AML-193 (cell line): ENCODE data around the gene SYT11.
"Not testable (repeated sequence)": the region's sequence is repeated elsewhere in the genome, so short reads cannot be mapped to it uniquely, and the experiment has no call there.

Experiments used
- DNase-seq, 2 experiments: peaks; one replicate each; lab custom pipeline; 2025; lab: John Stamatoyannopoulos, UW

The SYT11 gene

DNA sequence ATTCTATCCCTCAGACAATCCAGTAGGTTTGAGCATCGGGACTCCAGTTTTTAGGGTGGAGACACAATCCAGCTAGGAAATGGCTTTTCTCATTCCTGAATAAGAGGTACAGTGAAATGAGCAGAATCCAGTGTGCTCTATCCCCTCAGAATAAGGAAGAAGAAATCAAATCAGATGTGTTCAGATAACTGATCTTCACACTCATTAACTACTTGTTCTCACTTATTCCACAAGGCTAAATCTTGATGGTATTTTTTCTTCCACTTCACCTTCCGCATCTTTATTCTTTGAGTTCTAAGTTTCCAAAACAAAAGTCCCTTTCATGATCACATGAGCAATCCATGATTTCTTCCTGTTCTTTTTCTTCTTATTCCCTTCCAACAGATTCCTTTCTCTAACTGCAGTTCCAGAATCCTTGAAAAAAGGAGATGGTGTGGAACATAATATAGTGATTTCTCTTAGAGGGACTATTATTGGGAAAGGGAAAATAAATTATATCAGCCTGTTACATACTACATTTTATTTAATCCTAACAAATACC, 1.7 kb downstream of the SYT11 start:
- no peak for DNase-seq

- DNase-seq, result no peak
Observed at GRCh38 chr1:155861896-155862295, 2.5 kb downstream of the SYT11 start.

DNA sequence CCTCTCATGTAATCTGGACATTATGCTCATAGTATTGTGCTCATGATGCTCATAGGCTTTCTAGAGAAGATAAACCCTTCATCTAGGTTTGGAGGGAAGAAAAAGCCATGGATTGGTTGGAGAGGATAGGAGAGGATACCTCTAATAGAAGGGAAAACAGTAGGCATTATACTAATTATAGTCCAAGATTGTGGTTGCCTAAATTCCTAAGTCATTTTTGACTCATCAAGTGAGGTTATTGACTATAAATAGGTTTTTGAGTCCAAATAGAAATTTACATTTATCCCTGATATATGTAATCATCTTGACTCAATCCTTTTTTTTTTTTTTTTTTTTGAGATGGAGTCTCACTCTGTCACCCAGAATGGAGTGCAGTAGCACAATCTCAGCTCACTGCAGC, 5.0 kb downstream of the SYT11 start:
- no peak for DNase-seq

- DNase-seq, result no peak
Observed at GRCh38 chr1:155867766-155868165, 8.4 kb downstream of the SYT11 start.

DNA sequence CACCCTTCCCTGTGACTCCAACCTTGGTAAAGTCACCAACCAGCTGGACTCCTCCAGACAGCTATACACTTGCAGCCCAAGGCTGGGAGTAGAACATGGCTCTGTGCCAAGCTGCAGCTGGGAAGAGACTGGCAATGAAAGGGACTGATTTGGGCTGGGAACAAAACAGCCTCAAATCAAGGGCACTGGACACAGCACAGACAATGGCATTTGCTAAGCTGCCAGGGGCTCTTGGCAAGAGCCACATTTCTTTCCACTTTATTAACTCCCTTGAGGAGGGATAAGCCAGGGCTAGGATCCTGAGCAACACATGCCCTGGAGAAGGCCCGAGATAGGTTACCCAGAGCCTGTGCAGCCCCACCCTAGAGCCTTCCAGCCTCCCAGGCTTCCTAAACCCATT, 12.0 kb downstream of the SYT11 start:
- DNase-seq, result no peak

DNA sequence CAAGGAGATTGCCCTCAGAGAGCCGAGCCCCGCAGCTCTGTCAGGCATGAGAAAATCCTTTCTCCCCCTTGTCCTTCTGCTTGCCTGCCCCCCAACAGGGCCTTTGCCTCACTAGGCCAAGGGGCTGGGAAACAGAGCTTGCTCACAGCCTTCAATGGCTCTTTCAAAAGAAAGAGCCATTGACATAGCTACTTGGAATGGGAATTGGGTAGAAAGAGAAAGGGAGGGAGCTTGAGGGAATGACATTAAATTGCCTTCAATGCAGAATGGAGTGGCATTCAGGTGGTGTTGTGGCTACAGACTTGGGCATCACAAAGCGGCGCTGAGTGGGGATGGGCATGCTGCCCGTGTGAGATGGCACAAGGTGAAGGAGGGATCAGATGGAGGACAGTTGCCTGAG, 13.2 kb downstream of the SYT11 start:
- no peak for DNase-seq

DNA sequence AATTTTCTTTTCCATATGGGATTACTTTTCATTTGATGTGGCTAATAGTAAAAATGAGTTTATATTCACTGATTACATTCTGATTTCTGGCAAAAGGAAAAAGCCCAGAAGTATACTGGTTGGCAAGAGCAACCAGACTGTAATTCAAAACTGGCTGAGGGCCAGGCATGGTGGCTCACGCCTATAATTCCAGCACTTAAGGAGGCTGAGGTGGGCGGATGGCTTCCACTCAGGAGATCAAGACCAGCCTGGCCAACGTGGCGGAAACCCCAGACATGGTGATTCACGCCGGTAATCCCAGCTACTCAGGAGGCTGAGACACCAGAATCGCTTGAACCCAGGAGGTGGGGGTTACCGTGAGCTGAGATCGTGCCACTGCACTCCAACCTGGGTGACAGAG, 14.5 kb downstream of the SYT11 start:
- no peak for DNase-seq

DNA sequence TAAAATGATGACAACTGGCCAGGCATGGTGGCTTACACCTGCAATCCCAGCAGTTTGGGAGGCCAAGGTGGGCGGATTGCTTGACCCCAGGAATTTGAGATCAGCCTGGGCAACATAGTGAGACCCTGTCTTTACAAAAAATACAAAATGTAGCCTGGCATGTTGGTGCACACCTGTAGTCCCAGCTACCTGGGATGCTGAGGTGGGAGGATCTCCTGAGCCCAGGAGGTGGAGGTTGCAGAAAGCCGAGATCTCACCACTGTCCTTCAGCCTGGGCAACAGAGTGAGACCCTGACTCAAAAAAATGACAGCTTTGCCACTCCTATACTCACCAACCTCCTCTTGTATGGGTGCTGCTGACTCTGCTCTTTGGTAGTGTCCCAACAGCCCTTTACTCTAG, 18.6 kb downstream of the SYT11 start:
- DNase-seq, result no peak

DNA sequence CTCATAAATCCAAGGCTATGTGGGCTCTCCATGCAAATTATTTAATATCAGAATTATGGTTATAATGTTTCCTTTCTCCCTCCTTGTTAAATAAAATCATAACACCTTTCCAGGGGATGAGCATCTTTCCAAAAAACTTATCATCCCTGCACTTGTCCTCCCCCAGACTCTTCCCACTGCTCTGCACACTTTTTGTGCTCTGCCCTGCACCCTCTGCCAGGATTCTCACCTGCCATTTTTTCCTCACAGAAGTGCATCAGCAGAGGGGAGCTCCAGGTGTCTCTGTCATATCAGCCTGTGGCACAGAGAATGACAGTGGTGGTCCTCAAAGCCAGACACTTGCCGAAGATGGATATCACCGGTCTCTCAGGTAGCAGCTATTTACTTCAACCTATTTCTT, 20.9 kb downstream of the SYT11 start:
- no peak for DNase-seq

GRCh38 chr1:155880950-155881349, 21.6 kb downstream of the SYT11 start:
- no peak for DNase-seq

GRCh38 chr1:155882235-155882634, 22.9 kb downstream of the SYT11 start:
- DNase-seq, result no peak

GRCh38 chr1:155882766-155883165, 23.4 kb downstream of the SYT11 start:
- DNase-seq, result no peak

DNA sequence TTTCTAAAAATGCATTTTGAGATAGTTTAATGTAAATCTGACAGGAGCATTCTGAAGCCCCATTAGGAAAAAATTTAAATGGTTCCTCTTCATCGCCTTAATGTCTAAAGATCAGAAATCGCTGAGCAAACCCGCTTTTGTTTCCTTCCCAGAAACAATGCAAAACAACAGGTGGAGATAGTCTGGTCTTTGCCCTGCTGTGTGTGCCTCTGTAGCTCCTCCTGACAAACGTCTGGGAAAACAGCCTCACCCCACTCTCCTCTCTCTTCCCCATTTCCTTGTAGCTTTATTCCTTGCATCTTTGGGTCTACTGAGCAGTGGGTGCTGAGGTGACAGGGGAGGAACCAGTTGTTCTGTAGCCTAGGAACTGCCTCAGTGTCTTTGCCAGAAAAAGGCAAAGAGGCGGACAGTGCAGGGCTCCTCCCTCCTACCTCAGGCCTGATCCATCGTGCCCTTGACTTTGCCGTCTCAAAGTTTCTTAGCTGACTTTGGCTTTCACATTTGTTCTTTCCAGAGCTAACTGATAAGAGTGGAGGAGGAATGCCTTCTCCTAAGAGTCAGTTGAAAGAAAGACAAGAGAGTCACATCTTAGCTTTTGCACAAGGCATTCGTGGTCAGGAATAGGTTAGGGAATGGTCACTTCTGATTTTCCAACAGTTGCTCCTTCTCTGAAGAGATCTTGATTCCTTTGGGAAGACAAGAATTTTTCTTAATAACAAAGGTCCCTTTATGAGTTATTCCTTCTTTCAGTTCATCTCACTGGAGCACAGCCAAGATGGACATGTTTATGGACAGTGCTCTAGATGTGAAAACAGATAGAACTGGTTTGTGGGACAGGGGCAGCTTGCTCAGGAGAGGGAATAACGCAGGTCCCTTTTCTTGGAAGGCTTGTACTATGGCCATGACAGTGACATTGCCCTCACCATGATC, 24.9 kb downstream of the SYT11 start:
- no peak for DNase-seq

- no peak for DNase-seq
Observed at GRCh38 chr1:155884982-155885381, 25.6 kb downstream of the SYT11 start.

DNA sequence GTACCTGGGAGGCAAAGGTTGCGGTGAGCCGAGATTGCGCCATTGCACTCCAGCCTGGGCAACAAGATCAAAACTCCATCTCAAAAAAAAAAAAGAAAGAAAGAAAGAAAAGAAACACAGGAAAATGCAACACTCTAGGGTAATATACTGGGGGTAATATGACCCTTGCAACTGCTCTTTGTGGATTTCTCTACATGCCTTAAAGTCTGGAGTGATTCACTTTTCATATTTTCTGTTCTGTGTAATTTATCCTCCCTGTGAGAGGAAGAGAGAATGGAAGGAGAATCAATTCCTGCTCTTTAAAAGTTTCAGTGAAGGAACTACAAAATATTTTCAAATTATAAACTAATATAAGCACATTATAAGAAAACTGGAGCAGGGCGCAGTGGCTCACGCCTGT, 29.1 kb downstream of the SYT11 start:
- DNase-seq, result no peak

DNA sequence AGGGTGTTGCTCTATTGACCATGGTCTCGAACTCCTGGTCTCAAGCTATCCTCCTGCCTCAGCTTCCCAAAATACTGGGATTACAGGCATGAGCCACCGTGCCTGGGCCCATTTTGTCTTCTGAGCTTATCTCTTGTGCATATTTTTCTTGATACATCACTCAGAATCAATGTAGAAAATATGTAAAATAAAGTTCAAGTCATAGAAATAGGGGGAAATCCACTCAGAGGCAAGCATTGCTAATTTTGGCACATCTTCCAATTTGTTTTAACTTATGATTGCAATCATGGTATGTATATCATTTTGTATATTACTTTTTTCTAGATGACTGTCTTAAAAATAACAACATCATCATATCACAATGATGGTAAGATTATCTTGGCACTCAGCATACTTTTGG, 30.2 kb downstream of the SYT11 start:
- no peak for DNase-seq

DNA sequence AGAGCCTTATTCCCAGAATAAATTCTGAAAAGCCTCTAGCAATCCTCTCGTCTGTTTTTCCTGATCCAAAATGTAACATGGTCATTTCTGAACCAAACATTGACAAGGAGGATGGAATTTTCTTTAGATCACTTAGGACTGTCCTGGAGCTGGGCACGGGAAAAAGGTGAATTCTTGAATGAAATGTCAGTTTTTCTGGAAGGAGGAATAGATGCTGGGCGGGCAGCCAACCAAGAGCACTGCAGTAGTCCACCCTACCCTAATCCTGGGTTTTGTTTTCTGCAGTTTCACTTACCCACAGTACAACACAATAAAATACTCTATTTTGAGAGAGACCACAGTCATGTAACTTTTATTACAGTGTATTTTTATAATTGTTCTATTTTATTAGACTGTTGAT, 30.9 kb downstream of the SYT11 start:
- DNase-seq, result no peak

- DNase-seq, result no peak
Observed at GRCh38 chr1:155892796-155893195, 33.4 kb downstream of the SYT11 start.

GRCh38 chr1:155893389-155894142, 34.2 kb downstream of the SYT11 start:
- DNase-seq, result peak; percentile 29 to 51

DNA sequence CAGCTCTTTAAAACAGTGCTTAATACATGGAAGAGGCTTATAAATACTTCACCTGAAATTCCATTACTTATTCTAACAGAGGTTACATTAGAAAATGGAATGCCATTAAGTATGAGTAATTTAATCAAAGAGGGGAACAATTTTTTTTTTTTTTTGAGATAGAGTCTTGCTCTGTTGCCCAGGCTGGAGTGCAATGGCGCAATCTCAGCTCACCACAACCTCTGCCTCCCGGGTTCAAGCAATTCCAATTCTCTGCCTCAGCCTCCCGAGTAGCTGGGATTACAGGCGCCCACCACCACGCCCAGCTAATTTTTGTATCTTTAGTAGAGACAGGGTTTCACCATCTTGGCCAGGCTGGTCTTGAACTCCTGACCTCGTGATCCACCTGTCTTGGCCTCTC, 36.2 kb downstream of the SYT11 start:
- DNase-seq, result not testable (repeated sequence)

DNA sequence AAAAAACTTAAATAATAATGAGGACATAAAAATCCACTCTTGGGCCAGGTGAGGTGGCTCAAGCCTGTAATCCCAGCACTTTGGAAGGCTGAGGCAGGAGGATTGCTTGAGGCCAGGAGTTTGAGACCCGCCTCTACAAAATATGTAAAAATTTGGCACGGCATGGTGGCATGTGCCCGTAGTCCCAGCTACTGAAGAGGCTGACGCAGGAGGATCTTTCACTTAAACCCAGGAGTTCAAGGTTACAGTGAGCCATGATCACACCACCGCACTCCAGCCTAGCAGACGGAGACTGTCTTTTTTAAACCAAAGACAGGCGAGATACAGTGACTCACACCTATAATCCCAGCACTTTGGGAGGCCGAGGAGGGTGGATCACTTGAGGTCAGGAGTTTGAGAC, 37.1 kb downstream of the SYT11 start:
- not testable (repeated sequence) for DNase-seq

DNA sequence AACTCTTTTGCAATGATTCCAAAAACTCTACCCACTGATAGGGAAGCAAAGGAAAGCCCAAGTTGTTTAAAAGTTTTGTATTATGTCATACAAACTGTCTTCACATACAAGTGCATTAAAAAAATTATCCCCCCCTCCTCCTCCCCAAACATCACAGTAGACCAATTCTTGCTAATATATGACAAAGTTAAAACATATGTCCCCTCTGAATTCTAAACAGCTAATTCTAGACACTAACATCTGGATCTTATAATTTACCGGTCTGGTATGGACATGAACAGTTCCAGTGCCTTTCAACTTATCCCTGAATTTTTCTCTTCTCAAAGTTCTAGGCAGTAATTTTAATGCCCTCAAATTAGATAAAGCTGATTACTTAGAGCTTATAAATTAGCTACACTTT, 38.4 kb downstream of the SYT11 start:
- no peak for DNase-seq

DNA sequence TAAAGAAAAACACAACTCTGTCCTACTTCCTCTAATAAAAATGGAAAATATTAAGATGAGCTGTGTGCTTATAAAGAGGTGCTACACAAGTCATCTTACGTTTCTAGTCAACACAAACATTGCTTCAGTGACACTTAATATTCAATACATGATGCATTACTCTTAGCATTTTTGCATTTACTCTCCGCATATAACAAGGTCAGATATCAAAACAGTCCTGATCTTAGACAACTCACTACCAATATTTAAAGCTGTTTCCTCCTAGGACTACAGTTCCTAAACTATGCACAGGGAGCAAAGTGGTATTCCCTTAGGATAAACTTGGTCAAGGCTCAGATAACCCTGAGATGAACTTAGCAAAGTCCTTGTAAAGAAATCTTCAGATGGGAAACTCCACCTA, 39.5 kb downstream of the SYT11 start:
- no peak for DNase-seq
